RPMI7951 (cell line): Measurements from ENCODE around the gene ZNF512B. TPM values are rescaled to one million over a fixed set of nuclear protein-coding genes. Genes with fewer than 3 reads are reported as not detected.
"Not testable (repeated sequence)": the region's sequence is repeated elsewhere in the genome, so short reads cannot be mapped to it uniquely, and the experiment has no call there.

Experiments used
- DNase-seq: peaks from one replicate; pipeline ENCODE4 v3.0.0-alpha.2; 2012; ENCODE audit warnings: low read depth
- total RNA-seq: library from RNA; depleted of rRNA; stranded (reverse); fragments of >200 nt; shearing (Covaris generic); gene quantifications from 2 replicates; pipeline ENCODE4 v1.2.3, GENCODE V29; 2014

Gene ZNF512B
- total RNA-seq, 1 experiment from 2014 or later, result 2.8 TPM

DNA sequence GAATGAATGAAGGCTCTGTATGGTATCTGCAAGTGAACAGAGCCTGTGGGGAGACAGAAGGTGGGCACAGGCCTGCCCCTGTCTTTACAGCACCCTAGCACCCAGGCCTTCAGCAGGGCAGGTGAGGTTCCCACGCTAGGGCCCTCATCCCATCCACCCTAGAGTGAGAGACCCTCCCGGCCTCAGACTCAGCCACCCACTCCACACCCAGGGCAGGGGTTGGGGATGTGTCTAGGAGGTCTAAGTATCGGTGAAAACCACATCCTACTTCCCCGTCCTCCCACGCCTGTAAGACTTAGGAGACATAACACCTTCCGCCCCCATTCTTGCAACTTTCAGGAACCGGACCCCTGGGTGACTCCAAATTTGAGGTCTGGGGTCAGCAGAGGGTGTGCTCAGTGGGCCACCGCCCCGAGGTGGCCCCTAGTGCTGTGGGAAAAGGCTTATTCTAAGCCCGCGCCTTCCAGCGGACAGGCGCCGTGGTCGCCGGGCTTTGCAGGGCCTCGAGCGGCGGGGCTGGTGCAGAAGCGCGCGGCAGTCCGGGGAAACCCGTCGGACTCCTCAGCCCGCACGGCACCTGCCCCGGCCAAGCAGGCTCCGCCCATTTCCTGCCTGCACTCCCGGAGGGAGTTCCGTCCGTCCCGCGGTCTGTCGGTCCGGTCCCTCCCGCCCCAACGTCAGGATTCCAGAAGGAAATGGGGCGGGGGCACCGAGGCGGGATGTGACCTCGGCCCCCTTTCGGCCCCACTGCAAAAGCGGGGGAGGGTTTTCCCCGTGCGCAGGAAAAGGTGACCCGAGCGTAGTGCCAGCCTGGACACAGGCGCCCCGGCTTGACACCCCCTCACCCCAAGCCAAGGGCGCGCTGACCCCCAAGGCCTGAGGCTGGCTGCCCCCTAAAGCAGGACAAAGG lies 8.8 kb upstream of the ZNF512B start:
- peak; percentile 59 for DNase-seq

- peak; percentile 90 for DNase-seq
These were observed 8.1 kb upstream of the ZNF512B start for GRCh38 chr20:63977739-63978276.

GRCh38 chr20:63976980-63977738 lies 7.4 kb upstream of the ZNF512B start:
- no peak for DNase-seq

- DNase-seq, result not testable (repeated sequence)
These were observed 6.8 kb upstream of the ZNF512B start for GRCh38 chr20:63976511-63976910.

GRCh38 chr20:63974402-63975200 lies 4.9 kb upstream of the ZNF512B start:
- no peak for DNase-seq

DNA sequence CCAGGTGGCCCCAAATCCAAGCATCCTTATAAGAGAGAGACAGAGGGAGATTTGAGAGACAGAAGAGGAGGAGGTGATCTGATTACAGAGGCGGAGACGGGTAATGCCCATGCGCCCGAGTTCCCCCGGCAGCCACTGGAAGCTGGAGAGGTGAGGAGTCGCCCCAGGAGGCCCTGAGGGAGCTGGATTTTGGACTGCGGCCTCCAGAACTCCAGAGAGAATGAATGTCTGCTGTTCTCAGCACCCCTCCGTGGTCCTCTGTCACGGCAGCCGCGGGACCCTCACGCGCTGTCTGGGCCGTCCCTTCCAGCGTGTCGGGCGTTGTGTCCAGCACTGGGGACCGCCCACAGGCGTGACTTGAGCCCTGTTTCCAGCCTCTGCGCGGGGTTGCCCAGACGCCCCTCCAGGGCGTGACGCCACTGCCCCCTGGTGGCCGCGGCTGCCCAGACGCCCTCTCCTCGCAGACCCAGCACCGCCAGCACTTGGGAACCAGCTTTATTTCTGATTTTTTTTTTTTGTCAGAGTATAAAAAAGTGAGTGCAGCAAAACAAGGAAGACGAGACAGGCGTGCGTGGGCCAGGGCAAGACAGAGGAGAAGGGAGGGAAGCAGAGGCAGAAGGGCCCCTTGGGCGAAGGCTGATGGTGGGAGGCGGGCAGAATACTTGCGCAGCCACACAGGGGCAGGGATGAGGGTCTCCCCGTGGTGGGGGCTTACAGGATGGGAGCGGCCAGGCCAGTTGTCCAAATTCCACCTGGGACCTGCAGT lies 4.1 kb upstream of the ZNF512B start:
- peak; percentile 86 for DNase-seq

DNA sequence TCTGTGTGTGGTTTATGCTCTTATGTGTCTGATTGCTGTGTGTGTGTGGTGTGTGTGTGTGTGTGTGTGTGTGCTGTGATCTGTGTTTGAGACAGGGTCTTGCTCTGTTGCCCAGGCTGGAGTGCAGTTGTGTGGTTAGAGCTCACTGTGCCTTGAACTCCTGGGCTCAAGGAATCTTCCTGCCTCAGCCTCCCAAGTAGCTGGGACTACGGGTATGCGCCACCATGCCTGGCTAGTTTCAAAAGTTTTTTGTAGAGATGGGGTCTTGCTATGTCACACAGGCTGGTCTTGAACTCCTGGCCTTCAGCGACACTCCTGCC lies 3.4 kb upstream of the ZNF512B start:
- no peak for DNase-seq

DNA sequence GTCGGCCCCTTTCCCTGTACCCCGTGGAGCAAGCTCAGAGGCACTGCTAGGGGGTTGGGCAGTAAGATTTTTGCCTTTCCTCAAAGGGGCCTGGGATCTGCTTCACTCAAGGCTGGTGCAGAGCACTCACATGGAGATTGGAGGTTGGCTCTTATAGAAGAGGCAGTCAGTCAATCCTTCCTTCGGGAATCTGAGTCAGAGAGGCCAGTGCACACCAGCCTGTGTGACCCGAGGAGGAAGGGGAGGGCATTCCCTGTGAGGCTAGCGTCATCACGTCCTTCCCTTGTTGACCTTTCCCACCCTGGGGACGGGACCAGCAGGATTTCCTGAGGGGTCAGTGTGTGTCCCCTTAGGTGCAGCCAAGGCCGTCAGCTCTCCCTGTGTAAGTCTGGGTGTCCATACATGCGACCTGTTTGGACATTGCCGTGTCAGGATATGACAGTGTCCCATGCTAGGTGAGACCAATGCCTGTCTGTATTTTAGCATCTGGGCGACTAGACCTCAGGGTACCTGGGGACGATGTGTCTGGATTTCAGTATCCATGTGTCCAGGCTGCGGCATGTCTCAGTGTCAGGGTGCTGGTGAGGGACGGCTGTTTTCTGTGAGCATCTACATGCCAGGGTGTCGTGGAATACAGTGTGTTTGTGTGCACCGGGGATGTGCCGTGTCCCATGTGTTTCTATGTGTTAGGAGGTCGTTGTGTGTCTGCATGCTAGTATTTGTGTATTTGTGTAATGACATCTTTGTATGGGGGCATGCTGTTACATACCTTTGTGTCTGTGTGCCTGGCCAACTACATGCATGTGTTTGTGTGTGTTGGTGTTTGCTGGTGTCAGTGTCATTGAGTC lies 2.8 kb upstream of the ZNF512B start:
- no peak for DNase-seq

- not testable (repeated sequence) for DNase-seq
These were observed 2.2 kb upstream of the ZNF512B start for GRCh38 chr20:63971960-63972311.

DNA sequence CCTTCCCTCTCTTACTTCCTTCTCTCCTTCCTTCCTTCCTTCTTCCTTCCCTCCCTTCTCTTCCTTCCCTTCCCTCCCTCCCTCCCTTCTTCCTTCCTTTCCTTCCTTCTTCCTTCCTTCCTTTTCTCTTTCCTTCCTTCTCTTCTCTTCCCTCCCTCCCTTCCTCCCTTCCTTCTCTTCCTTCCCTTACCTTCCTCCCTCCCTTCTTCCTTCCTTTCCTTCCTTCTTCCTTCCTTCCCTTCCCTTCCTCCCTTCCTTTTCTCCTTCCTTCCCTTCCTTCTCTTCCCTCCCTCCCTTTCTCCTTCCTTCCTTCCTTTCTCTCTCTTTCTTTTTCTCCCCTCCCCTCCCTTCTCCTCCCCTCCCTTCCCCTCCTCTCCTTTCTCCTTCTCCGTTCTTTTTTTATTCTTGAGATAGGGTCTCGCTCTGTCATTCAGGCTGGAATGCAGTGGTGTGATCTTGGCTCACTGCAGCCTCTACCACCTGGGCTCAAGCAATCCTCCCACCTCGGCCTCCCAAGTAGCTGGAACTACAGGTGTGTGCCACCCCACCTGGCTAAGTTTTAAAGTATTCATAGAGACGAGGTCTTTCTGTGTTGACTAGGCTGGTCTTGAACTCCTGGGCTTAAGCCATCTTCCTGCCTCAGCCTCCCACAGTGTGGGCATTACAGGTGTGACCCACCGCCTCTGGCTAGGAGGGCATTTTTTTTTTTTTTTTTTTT lies 1.1 kb upstream of the ZNF512B start:
- no peak for DNase-seq

DNA sequence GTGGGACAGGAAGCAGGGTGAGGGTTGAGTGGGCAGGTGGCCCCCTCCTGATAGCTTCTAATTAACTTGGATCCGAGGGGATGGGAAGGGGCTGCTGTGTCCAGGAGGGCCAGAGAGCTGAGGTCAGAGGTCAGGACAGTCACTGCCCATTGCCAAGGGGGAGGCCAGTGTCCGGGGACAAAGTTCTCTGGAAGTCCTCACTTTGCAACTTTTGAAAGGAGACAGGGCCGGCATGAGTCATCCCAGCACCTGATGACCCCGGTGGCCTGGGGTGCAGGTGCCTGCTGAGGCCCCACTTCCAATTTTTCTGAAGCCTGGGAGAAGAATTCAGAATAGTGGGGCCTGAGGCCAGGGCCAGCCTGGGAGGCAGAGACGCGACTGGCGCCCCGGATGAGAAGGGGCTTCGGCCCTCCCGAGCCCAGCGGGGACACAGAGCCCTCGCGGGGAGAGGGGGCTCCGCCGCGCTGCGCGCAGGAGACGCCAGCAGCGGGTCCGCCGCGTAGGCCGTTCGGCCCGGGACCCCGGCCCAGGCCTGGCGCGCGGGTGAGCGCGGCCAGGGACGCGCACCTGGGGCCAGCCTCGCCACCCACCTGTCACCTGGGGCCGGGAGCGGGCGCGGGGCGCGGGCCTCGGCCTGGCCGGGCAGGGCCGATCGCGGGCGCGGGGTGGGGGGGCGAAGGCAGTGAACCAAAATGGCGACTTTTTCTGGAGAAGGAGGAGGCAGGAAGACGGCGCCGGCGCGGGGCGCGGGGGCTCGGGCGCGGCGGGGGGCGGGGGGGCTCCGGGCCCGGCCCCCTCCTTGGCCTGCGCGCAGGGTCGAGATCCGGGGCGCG lies 586 bp downstream of the ZNF512B start:
- DNase-seq, result no peak

DNA sequence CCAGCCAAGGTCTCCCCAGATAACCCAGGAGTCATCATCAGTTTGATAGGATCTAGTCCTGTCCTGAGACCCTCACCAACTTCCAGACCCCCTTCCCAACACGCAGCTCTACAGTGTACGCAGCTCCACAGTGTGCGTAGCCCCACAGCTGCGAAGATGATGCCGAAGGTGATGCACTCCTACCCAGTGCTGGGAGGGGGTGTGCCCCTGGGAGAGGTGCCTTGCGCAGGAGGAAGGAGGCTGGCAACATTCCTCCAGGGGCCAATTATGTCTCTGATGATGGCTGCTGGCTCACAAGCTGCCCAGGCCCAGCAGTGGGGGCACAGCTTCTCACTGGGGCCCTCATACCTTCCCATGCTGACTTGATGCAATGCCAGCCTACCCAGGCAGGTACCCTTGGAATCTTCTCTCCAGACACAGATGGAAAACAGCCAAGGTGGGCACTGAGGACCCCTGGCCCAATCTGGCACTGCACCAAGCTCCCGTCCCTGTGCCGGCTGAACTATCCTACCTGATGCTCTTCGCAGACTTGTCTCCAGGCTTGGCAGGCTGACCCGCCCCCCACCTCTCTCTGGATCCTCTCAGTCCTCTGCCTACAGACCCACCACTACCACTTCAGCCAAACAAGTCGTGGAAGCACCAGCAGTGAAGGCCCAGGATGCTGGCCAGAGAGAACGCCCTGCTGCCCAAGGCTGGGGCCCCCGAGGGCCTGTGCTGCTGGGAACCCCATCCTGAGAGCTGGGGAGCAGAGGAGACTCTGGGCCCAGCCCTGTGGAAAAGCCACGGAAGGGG lies 1.4 kb downstream of the ZNF512B start:
- DNase-seq, result no peak

DNA sequence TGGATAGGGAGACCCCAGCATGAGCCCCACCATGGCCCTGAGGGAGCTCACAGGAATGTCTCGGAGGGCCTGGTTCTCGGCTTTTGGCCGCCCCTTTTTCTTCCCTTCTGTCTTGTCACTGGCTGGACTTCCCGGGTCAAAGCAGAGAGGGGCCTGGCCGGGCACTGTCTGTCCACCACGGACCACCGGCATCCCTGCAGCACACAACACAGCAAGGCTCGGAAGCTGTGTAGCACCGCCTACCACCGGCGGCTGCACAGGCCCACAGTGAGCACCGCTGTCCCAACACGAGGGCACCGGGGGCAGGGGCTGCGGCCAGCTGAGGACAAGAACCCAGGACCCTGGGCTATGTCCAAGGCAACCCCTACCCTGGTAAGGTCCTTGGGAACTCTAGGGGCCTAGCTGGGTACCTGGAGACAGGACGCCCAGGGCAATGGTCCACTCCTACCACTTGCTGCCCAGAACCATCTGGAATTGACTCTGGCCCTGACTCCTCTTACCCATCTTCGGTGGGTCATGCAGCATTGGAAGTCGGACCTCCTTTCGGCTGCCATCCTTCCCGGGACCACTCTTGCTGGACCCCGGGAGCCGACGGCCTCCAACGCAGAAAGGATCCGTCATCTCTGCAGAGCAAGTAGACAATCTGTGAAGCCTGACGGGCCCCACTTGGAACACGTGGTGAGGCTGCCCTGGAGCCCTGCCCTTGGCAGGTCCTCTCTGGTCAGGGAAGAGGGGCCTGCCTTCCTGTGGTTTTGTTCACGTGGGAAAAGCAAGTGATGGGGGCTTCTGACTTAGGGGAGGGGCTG lies 2.2 kb downstream of the ZNF512B start:
- DNase-seq, result no peak

- DNase-seq, result no peak
These were observed 2.8 kb downstream of the ZNF512B start for GRCh38 chr20:63966944-63967322.

DNA sequence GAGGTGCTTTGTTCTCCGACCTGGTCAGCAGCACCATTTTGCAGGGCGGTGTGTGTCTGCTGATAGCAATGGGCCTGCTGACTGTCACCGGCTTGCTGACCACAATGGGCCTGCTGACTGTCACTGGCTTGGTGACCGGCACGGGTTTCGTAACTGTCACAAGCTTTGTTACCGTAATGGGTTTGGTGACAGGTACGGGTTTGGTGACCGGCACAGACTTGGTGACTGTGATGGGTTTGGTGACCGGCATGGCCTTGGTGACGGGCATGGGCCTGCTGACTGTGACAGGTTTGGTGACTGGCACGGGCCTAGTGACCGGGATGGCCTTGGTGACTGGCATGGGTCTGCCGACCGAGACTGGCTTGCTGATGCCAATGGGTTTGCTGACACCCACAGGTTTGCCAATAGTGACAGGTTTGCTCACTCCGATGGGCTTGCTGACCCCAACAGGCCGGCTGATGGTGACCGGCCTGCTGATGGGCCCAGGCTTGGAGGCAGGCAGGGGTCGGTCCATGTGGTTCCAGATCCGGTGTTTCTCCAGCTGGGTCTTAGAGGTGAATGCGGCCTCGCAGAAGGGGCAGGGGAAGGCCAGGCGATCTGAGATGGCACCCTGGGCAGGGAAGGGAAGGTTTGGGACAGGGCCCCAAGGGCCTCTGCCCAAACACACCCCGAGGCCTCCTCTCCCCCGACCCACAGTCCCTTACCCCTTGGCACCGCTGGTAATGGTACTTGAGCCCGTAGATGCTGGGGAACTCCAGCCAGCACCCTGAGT lies 3.4 kb downstream of the ZNF512B start:
- no peak for DNase-seq

DNA sequence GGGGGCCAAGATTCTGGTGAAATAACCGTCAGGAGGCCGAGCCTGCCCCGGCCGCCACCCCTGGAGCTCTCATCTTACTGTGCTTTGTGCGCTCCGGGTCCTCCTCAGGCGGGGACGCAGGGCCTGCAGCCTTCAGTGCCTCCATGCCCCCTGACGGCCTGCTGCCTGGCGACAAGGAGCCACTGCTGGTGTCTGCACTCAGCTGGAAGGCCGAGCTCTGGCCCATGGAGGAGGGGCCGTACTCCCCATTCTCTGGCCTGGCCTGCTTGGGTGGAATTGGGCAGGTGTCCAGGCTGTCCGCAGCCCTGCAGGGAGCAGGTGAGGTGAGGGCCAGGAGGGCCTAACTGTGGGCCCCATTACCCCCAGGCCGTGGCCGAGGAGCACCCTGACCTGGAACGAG lies 5.3 kb downstream of the ZNF512B start:
- no peak for DNase-seq
